Stomach (tissue), 4 donors: ENCODE data around the gene RIMS1.

Experiments used
- CTCF ChIP-seq, 7 experiments: fragments of 450-650 bp in 4 of 7; fragments of 200-600 bp in 3 of 7; sonication (generic) in 3 of 7; IDR thresholded peaks; one replicate each; pipeline ENCODE4 v1.5.1; 2016 to 2019; ENCODE audit warnings: antibody characterized with exemption in 7 of 7, control low read depth in 2 of 7, mild to moderate bottlenecking in 1 of 7
- EP300 ChIP-seq: sonication (generic); formaldehyde crosslinking; IDR thresholded peaks from one replicate; pipeline ENCODE4 v1.6.1; 2017; ENCODE audit warnings: antibody characterized with exemption
- POLR2AphosphoS5 ChIP-seq, 3 donors: sonication (generic); formaldehyde crosslinking; IDR thresholded peaks; one replicate each; pipeline ENCODE4 v1.6.1; 2016; ENCODE audit warnings: antibody characterized with exemption in 3 of 3

- no peak for TF ChIP-seq CTCF (IDR thresholded peaks at IDR 0.05)
- no peak for TF ChIP-seq POLR2AphosphoS5 (IDR thresholded peaks at IDR 0.05)
- no peak for TF ChIP-seq EP300
These were observed 263.4 kb downstream of the RIMS1 start for GRCh38 chr6:72149715-72150114.
